GM12801 (cell line): Measurements from ENCODE around the gene HSD11B2.

Experiments used
- CTCF ChIP-seq: IDR thresholded peaks from one replicate; pipeline ENCODE4 v1.5.1; 2011; ENCODE audit warnings: control low read depth; ENCODE audit not compliant: insufficient read length; ENCODE audit errors: extremely low read depth

The HSD11B2 gene

GRCh38 chr16:67406111-67406971 lies 24.6 kb upstream of the HSD11B2 start:
- TF ChIP-seq CTCF = no peak

- no peak for TF ChIP-seq CTCF
Measured at GRCh38 chr16:67407176-67407787, 23.6 kb upstream of the HSD11B2 start.

GRCh38 chr16:67407788-67408452 lies 23.0 kb upstream of the HSD11B2 start:
- no peak for TF ChIP-seq CTCF

- TF ChIP-seq CTCF = no peak
Measured at GRCh38 chr16:67409631-67410030, 21.3 kb upstream of the HSD11B2 start.

GRCh38 chr16:67411339-67411738 lies 19.6 kb upstream of the HSD11B2 start:
- TF ChIP-seq CTCF = no peak

- no peak for TF ChIP-seq CTCF
Measured at GRCh38 chr16:67412294-67412693, 18.6 kb upstream of the HSD11B2 start.
